ENCODE measurements around the gene FLVCR1. TPM values are rescaled to one million over a fixed set of nuclear protein-coding genes. Genes with fewer than 3 reads are reported as not detected.

The FLVCR1 gene
- polyA plus RNA-seq, 3 donors, result 1.8 to 5.5 (median 2.8) TPM

- no peaks in the 10 kb centered on the region for H3K36me3 Mint-ChIP-seq
- Histone ChIP-seq H3K79me2 (ENCODE audit: insufficient read depth, low read length) (no peaks in the 10 kb centered on the region), H3K4me3 (replicated peaks in 1 of 3; ENCODE audit: low read depth in 2 of 3, low read length in 3 of 3) (no peak overlapping the region), H2AFZ (ENCODE audit: insufficient read depth, low read depth, low read length, poor library complexity, severe bottlenecking) (no peak overlapping the region), H3K9me3 (replicated peaks in 1 of 2; ENCODE audit: control insufficient read depth in 1 of 2, insufficient read depth in 1 of 2, low read length in 2 of 2) (no peaks in the 10 kb centered on the region), H3K4me2 (replicated peaks; ENCODE audit: extremely low read depth, low read length, poor library complexity, severe bottlenecking) (no peak overlapping the region), H3K27ac (ENCODE audit: low read depth in 1 of 2, low read length in 2 of 2) (no peak overlapping the region), H3K4me1 (ENCODE audit: control insufficient read depth in 1 of 2, insufficient read depth in 2 of 2, low read length in 2 of 2) (peaks cover 8% of the 10 kb centered on the region in 2 donors), H3K27me3 (ENCODE audit: control insufficient read depth in 2 of 2, insufficient read depth in 2 of 2, low read length in 2 of 2) (no peaks in the 10 kb centered on the region), H3K36me3 (replicated peaks in 1 of 2; ENCODE audit: control insufficient read depth in 1 of 2, insufficient read depth in 2 of 2, low read length in 2 of 2) (no peaks in the 10 kb centered on the region), H3K9ac (ENCODE audit: insufficient read depth, low read length, poor library complexity, severe bottlenecking) (no peak overlapping the region), H4K20me1 (ENCODE audit: insufficient read depth, low read length) (no peaks in the 10 kb centered on the region)
- TF ChIP-seq, protein P1, sequence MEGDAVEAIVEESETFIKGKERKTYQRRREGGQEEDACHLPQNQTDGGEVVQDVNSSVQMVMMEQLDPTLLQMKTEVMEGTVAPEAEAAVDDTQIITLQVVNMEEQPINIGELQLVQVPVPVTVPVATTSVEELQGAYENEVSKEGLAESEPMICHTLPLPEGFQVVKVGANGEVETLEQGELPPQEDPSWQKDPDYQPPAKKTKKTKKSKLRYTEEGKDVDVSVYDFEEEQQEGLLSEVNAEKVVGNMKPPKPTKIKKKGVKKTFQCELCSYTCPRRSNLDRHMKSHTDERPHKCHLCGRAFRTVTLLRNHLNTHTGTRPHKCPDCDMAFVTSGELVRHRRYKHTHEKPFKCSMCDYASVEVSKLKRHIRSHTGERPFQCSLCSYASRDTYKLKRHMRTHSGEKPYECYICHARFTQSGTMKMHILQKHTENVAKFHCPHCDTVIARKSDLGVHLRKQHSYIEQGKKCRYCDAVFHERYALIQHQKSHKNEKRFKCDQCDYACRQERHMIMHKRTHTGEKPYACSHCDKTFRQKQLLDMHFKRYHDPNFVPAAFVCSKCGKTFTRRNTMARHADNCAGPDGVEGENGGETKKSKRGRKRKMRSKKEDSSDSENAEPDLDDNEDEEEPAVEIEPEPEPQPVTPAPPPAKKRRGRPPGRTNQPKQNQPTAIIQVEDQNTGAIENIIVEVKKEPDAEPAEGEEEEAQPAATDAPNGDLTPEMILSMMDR (IDR thresholded peaks at IDR 0.05), result no peak
- DNase-seq, result no peak
- 96% methylated on average over 7 of the region's 13 CpGs for WGBS (ENCODE audit: insufficient coverage)
- H3K27me3 Mint-ChIP-seq (ENCODE audit: low read depth in 3 of 3), result peaks cover 9 to 12% (median 11%) of the 10 kb centered on the region in 3 donors
- H3K4me1 Mint-ChIP-seq, result peaks cover 11% of the 10 kb centered on the region
- H3K27ac Mint-ChIP-seq, result no peak overlapping the region
- no peaks in the 10 kb centered on the region for H3K9me3 Mint-ChIP-seq
- intact Hi-C loops (cut with micrococcal nuclease), result no loop called here
- no peak overlapping the region for H3K4me3 Mint-ChIP-seq
These were observed 57.4 kb downstream of the FLVCR1 start for GRCh38 chr1:212915245-212916091.

GRCh38 chr1:212916481-212917133, 58.5 kb downstream of the FLVCR1 start:
- Histone ChIP-seq H3K4me2 (replicated peaks; ENCODE audit: extremely low read depth, low read length, poor library complexity, severe bottlenecking) (peak overlapping the region; percentile 19), H2AFZ (ENCODE audit: insufficient read depth, low read depth, low read length, poor library complexity, severe bottlenecking) (peak overlapping the region; percentile 82), H3K36me3 (replicated peaks in 1 of 2; ENCODE audit: control insufficient read depth in 1 of 2, insufficient read depth in 2 of 2, low read length in 2 of 2) (no peaks in the 10 kb centered on the region), H3K9ac (ENCODE audit: insufficient read depth, low read length, poor library complexity, severe bottlenecking) (peak overlapping the region; percentile 34), H4K20me1 (ENCODE audit: insufficient read depth, low read length) (no peaks in the 10 kb centered on the region), H3K4me1 (ENCODE audit: control insufficient read depth in 1 of 2, insufficient read depth in 2 of 2, low read length in 2 of 2) (peaks cover 8% of the 10 kb centered on the region in 2 donors), H3K27ac (ENCODE audit: low read depth in 1 of 2, low read length in 2 of 2) (no peak overlapping the region), H3K4me3 (replicated peaks in 1 of 3; ENCODE audit: low read depth in 2 of 3, low read length in 3 of 3) (peak overlapping the region in 2 of 3 experiments; percentile 6 to 34), H3K27me3 (ENCODE audit: control insufficient read depth in 2 of 2, insufficient read depth in 2 of 2, low read length in 2 of 2) (no peaks in the 10 kb centered on the region), H3K9me3 (replicated peaks in 1 of 2; ENCODE audit: control insufficient read depth in 1 of 2, insufficient read depth in 1 of 2, low read length in 2 of 2) (no peaks in the 10 kb centered on the region), H3K79me2 (ENCODE audit: insufficient read depth, low read length) (no peaks in the 10 kb centered on the region)
- 22% methylated on average over 12 of the region's 23 CpGs for WGBS (ENCODE audit: insufficient coverage)
- Mint-ChIP-seq H3K27ac (peak overlapping the region in 2 of 7 donors; percentile 61 to 76), H3K4me1 (peaks cover 11% of the 10 kb centered on the region), H3K27me3 (ENCODE audit: low read depth in 3 of 3) (peaks cover 8 to 12% (median 11%) of the 10 kb centered on the region in 3 donors), H3K4me3 (peak overlapping the region; percentile 49 to 66), H3K36me3 (no peaks in the 10 kb centered on the region), H3K9me3 (no peaks in the 10 kb centered on the region)
- TF ChIP-seq, protein P1 (IDR thresholded peaks at IDR 0.05), result no peak
- intact Hi-C loops (cut with micrococcal nuclease), result no loop called here
- no peak for DNase-seq

Measured in CD14-positive monocyte (primary cell).